ENCODE results near the gene AKT2.

The AKT2 gene

DNA sequence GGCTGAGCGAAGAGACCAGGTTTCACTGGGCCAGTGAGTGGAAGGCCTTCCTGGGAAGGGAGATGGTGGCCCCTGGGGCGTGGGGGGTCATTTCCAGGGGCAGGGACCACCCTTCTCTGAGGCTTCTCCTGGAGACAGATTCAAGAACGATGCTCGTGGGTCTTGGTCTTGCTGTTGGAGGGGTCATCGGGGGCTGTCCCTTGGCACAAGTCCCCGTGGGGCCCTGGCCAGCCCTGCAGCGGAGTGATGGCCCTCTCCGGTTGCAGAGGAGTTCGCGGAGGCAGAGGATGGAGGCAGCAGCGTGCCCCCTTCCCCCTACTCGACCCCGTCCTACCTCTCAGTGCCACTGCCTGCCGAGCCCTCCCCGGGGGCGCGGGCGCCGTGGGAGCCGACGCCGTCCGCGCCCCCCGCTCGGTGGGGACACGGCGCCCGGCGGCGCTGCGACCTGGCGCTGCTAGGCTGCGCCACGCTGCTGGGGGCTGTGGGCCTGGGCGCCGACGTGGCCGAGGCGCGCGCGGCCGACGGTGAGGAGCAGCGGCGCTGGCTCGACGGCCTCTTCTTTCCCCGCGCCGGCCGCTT, 71.8 kb downstream of the AKT2 start:
- no peaks in the 10 kb centered on the region for H3K79me2 ChIP-seq (ENCODE audit: insufficient read depth, low read length)
- H3K4me3 ChIP-seq (ENCODE audit: low read depth in 1 of 2, low read length in 2 of 2), result no peak overlapping the region
- H3K4me2 ChIP-seq (ENCODE audit: insufficient read depth, low read length), result no peak overlapping the region
- ATAC-seq (ENCODE audit: insufficient read depth, low read depth) (no peak), DNase-seq (no peak)
- H2AFZ ChIP-seq (ENCODE audit: low read depth, low read length), result no peak overlapping the region
- peaks cover 21% of the 10 kb centered on the region for H3K36me3 ChIP-seq (ENCODE audit: insufficient read depth, low read length)
- H3K9ac ChIP-seq (ENCODE audit: low read depth, low read length), result no peak overlapping the region
- H3K27ac ChIP-seq (ENCODE audit: low read length), result no peak overlapping the region
- no peaks in the 10 kb centered on the region for H3K9me3 ChIP-seq (ENCODE audit: insufficient read depth, low read length, severe bottlenecking)
- no peaks in the 10 kb centered on the region for H3K27me3 ChIP-seq (ENCODE audit: insufficient read depth, low read length, poor library complexity)
- 0 out of 2 replicates have a peak, but pooled peaks cover 3% of the 10 kb centered on the region for H4K20me1 ChIP-seq (ENCODE audit: insufficient read depth, low read length)
- H3K4me1 ChIP-seq (ENCODE audit: insufficient read depth, low read length), result no peaks in the 10 kb centered on the region
- TF ChIP-seq, protein P1, sequence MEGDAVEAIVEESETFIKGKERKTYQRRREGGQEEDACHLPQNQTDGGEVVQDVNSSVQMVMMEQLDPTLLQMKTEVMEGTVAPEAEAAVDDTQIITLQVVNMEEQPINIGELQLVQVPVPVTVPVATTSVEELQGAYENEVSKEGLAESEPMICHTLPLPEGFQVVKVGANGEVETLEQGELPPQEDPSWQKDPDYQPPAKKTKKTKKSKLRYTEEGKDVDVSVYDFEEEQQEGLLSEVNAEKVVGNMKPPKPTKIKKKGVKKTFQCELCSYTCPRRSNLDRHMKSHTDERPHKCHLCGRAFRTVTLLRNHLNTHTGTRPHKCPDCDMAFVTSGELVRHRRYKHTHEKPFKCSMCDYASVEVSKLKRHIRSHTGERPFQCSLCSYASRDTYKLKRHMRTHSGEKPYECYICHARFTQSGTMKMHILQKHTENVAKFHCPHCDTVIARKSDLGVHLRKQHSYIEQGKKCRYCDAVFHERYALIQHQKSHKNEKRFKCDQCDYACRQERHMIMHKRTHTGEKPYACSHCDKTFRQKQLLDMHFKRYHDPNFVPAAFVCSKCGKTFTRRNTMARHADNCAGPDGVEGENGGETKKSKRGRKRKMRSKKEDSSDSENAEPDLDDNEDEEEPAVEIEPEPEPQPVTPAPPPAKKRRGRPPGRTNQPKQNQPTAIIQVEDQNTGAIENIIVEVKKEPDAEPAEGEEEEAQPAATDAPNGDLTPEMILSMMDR (IDR thresholded peaks at IDR 0.05; ENCODE audit: borderline replicate concordance, extremely low read depth, low read length, poor library complexity, severe bottlenecking), result no peak
- no peak for TF ChIP-seq EZH2 (IDR thresholded peaks at IDR 0.05; ENCODE audit: borderline replicate concordance, low read depth, low read length, severe bottlenecking)

GRCh38 chr19:40210889-40211288, 74.3 kb downstream of the AKT2 start:
- TF ChIP-seq EZH2 (IDR thresholded peaks at IDR 0.05; ENCODE audit: borderline replicate concordance, low read depth, low read length, severe bottlenecking), result no peak
- TF ChIP-seq, protein P1 (IDR thresholded peaks at IDR 0.05; ENCODE audit: borderline replicate concordance, extremely low read depth, low read length, poor library complexity, severe bottlenecking), result no peak
- no peak overlapping the region for H3K9ac ChIP-seq (ENCODE audit: low read depth, low read length)
- no peak for DNase-seq
- H3K79me2 ChIP-seq (ENCODE audit: insufficient read depth, low read length), result no peaks in the 10 kb centered on the region
- H3K4me3 ChIP-seq (ENCODE audit: low read depth in 1 of 2, low read length in 2 of 2), result no peak overlapping the region
- H3K27me3 ChIP-seq (ENCODE audit: insufficient read depth, low read length, poor library complexity), result no peaks in the 10 kb centered on the region
- no peaks in the 10 kb centered on the region for H3K4me1 ChIP-seq (ENCODE audit: insufficient read depth, low read length)
- 0 out of 2 replicates have a peak, but pooled peaks cover 3% of the 10 kb centered on the region for H4K20me1 ChIP-seq (ENCODE audit: insufficient read depth, low read length)
- no peak overlapping the region for H3K4me2 ChIP-seq (ENCODE audit: insufficient read depth, low read length)
- H3K36me3 ChIP-seq (ENCODE audit: insufficient read depth, low read length), result peaks cover 21% of the 10 kb centered on the region
- no peak for ATAC-seq (ENCODE audit: insufficient read depth, low read depth)
- H3K9me3 ChIP-seq (ENCODE audit: insufficient read depth, low read length, severe bottlenecking), result no peaks in the 10 kb centered on the region
- H2AFZ ChIP-seq (ENCODE audit: low read depth, low read length), result no peak overlapping the region
- no peak overlapping the region for H3K27ac ChIP-seq (ENCODE audit: low read length)

DNA sequence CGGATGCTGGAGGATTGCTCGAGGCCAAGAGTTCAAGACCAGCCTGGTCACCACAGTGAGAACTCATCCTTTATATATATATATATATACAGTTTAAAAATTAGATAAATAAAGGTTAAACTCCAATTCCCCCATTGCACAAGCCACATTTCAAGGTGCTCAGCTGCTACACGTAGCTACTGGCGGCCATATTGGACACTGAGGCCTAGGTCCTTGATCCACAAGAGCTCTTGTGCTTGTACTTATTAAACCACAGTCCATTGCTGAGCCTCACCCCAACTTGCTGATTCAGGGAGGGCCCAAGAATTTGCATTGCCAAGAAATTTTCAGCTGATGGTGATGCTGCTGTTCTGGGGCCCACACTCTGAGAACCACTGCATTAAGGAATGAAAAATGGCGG, 76.5 kb downstream of the AKT2 start:
- TF ChIP-seq, protein P1 (IDR thresholded peaks at IDR 0.05; ENCODE audit: borderline replicate concordance, extremely low read depth, low read length, poor library complexity, severe bottlenecking), result no peak
- TF ChIP-seq EZH2 (IDR thresholded peaks at IDR 0.05; ENCODE audit: borderline replicate concordance, low read depth, low read length, severe bottlenecking), result no peak
- H3K4me2 ChIP-seq (ENCODE audit: insufficient read depth, low read length), result no peak overlapping the region
- H3K79me2 ChIP-seq (ENCODE audit: insufficient read depth, low read length), result no peaks in the 10 kb centered on the region

More for the DNA sequence above, 76.5 kb downstream of the AKT2 start:
- Histone ChIP-seq H3K9me3 (ENCODE audit: insufficient read depth, low read length, severe bottlenecking) (no peaks in the 10 kb centered on the region), H4K20me1 (ENCODE audit: insufficient read depth, low read length) (0 out of 2 replicates have a peak, but pooled peaks cover 3% of the 10 kb centered on the region), H3K27ac (ENCODE audit: low read length) (no peak overlapping the region), H2AFZ (ENCODE audit: low read depth, low read length) (no peak overlapping the region), H3K4me3 (ENCODE audit: low read depth in 1 of 2, low read length in 2 of 2) (no peak overlapping the region), H3K27me3 (ENCODE audit: insufficient read depth, low read length, poor library complexity) (no peaks in the 10 kb centered on the region), H3K9ac (ENCODE audit: low read depth, low read length) (no peak overlapping the region), H3K4me1 (ENCODE audit: insufficient read depth, low read length) (no peaks in the 10 kb centered on the region), H3K36me3 (ENCODE audit: insufficient read depth, low read length) (peaks cover 33% of the 10 kb centered on the region)
- no peak for DNase-seq
- no peak for ATAC-seq (ENCODE audit: insufficient read depth, low read depth)
